Calu3 (cell line): ENCODE results near the gene UAP1. TPM values are rescaled to one million over a fixed set of nuclear protein-coding genes. Genes with fewer than 3 reads are reported as not detected.

ENCODE experiments used
- BruUV-seq: library from RNA; stranded (reverse); fragments of 400-500 nt; replicated peaks from 2 replicates; lab custom pipeline; 2021; lab: Mats Ljungman, UMichigan
- CTCF ChIA-PET: fragments of 300-600 bp; sonication (Branson Sonifier 250); formaldehyde crosslinking; loops from one replicate; lab custom pipeline; 2022; ENCODE audit warnings: antibody characterized with exemption; lab: Charles Lee
- DNase-seq: peaks from one replicate; pipeline ENCODE4 v3.0.0; 2022
- H3K27ac Mint-ChIP-seq: one replicate; pipeline ENCODE4 v1.8.0; 2022; ENCODE audit warnings: mixed read lengths; ENCODE audit not compliant: unreplicated experiment
- H3K27me3 Mint-ChIP-seq: one replicate; pipeline ENCODE4 v1.8.0; 2022; ENCODE audit warnings: mixed read lengths; ENCODE audit not compliant: unreplicated experiment
- H3K36me3 Mint-ChIP-seq: one replicate; pipeline ENCODE4 v1.8.0; 2022; ENCODE audit warnings: mild to moderate bottlenecking, moderate library complexity, mixed read lengths; ENCODE audit not compliant: insufficient read depth, unreplicated experiment
- H3K4me1 Mint-ChIP-seq: one replicate; pipeline ENCODE4 v1.8.0; 2022; ENCODE audit warnings: mild to moderate bottlenecking, low read depth, mixed read lengths; ENCODE audit not compliant: unreplicated experiment
- H3K4me3 Mint-ChIP-seq: one replicate; pipeline ENCODE4 v1.8.0; 2022; ENCODE audit warnings: mild to moderate bottlenecking, low read depth, moderate library complexity, mixed read lengths; ENCODE audit not compliant: unreplicated experiment
- H3K9me3 Mint-ChIP-seq: one replicate; pipeline ENCODE4 v1.8.0; 2022; ENCODE audit warnings: low read depth, mixed read lengths; ENCODE audit not compliant: unreplicated experiment
- intact Hi-C: fragments of 100-400 bp; cut with micrococcal nuclease; formaldehyde crosslinking; loops from one replicate; pipeline ENCODE4 v1.10.0; 2022; ENCODE audit not compliant: unreplicated experiment
- total RNA-seq: library from RNA; stranded (reverse); gene quantifications from 2 replicates; pipeline ENCODE4 v1.2.3, GENCODE V29; 2022
- TF ChIP-seq, protein P1 (sequence below): fragments of 200-600 bp; IDR thresholded peaks from one replicate; pipeline ENCODE4 v1.8.0; 2022; ENCODE audit warnings: antibody characterized with exemption; ENCODE audit not compliant: unreplicated experiment

Gene UAP1
- total RNA-seq, 1 experiment from 2014 or later = 47.2 TPM

DNA sequence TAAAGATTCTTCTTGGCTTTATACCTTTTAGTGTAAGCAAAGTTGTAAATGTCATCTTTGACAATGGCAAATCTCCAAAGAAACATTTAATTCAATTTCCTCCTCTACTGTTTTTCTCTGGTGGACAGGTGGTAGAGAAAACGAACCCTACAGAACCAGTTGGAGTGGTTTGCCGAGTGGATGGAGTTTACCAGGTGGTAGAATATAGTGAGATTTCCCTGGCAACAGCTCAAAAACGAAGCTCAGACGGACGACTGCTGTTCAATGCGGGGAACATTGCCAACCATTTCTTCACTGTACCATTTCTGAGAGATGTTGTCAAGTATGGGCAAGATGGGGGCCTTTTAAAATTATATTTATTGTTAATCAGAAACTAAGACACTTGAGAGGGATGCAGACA, 25.8 kb downstream of the UAP1 start:
- H3K4me3 Mint-ChIP-seq = no peak overlapping the region
- H3K36me3 Mint-ChIP-seq = peaks cover 20% of the 10 kb centered on the region
- TF ChIP-seq, protein P1, sequence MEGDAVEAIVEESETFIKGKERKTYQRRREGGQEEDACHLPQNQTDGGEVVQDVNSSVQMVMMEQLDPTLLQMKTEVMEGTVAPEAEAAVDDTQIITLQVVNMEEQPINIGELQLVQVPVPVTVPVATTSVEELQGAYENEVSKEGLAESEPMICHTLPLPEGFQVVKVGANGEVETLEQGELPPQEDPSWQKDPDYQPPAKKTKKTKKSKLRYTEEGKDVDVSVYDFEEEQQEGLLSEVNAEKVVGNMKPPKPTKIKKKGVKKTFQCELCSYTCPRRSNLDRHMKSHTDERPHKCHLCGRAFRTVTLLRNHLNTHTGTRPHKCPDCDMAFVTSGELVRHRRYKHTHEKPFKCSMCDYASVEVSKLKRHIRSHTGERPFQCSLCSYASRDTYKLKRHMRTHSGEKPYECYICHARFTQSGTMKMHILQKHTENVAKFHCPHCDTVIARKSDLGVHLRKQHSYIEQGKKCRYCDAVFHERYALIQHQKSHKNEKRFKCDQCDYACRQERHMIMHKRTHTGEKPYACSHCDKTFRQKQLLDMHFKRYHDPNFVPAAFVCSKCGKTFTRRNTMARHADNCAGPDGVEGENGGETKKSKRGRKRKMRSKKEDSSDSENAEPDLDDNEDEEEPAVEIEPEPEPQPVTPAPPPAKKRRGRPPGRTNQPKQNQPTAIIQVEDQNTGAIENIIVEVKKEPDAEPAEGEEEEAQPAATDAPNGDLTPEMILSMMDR = no peak
- intact Hi-C loops = no loop called here
- H3K27ac Mint-ChIP-seq = no peak overlapping the region
- H3K27me3 Mint-ChIP-seq = no peaks in the 10 kb centered on the region
- CTCF ChIA-PET = no interaction called here
- H3K4me1 Mint-ChIP-seq = no peaks in the 10 kb centered on the region
- peak; percentile 45 for DNase-seq
- BruUV-seq = no TSS peak
- no peaks in the 10 kb centered on the region for H3K9me3 Mint-ChIP-seq

DNA sequence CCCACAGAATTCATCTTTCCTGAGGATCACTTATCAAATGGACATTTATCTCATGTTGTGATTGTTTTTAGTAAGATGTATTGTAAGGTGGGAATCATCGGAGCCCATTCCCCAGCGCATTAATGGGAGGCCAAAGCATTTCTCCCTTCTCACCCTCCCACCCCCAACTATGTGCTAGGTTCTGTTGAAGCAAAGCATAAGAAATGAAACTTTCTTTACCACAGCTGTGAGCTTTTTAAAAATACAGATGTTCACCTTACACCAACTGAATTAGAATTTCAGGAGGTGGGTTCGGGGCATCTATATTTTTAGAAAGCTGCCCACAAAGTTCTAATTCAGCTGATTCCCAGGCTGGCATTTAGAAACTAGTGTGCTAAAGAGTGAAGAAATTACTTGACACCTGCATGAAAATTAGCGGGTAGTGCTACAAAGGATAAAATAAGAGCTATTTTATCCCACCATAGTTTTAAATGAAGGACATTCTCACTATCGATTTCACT, 26.3 kb downstream of the UAP1 start:
- no TSS peak for BruUV-seq
- intact Hi-C loops = no loop called here
- Mint-ChIP-seq H3K36me3 (peaks cover 20% of the 10 kb centered on the region), H3K9me3 (no peaks in the 10 kb centered on the region), H3K4me1 (no peaks in the 10 kb centered on the region), H3K27ac (no peak overlapping the region), H3K27me3 (no peaks in the 10 kb centered on the region), H3K4me3 (no peak overlapping the region)
- CTCF ChIA-PET = no interaction called here
- TF ChIP-seq, protein P1 = no peak
- DNase-seq = no peak

DNA sequence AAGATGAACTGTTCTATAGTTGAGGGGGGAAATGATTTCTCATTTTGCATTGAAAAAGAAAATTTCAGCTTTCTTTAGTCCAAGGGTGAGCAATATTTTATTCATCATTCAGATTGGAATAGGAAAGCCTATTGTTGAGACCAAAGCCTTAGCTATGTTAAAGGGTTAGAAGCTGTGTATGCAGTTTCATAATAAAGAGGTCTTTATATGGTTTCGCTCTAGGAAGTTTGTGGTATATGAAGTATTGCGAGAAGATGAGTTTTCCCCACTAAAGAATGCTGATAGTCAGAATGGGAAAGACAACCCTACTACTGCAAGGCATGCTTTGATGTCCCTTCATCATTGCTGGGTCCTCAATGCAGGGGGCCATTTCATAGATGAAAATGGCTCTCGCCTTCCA, 28.6 kb downstream of the UAP1 start:
- CTCF ChIA-PET = no interaction called here
- TF ChIP-seq, protein P1 = no peak
- Mint-ChIP-seq H3K27me3 (no peaks in the 10 kb centered on the region), H3K27ac (no peak overlapping the region), H3K4me1 (no peaks in the 10 kb centered on the region), H3K4me3 (no peak overlapping the region), H3K36me3 (peaks cover 20% of the 10 kb centered on the region), H3K9me3 (no peaks in the 10 kb centered on the region)
- DNase-seq = no peak
- intact Hi-C loops = no loop called here
- BruUV-seq = no TSS peak

DNA sequence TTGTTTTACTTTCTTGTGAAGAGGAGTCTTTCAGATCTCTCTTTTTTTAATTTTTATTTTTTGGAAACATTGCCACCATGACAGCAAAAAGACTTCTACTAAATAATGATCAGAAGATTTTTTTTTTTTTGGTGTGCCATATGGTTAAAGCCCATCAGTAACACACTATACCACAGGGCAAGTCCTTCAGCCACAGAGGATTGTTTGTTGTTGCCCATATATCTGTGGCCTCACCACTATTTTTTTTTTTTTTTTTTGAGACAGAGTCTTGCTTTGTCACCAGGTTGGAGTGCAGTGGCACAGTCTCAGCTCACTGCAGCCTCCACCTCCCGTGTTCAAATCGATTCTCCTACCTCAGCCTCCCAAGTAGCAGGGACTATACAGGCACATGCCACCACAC, 29.2 kb downstream of the UAP1 start:
- no peak overlapping the region for H3K4me3 Mint-ChIP-seq
- no peak for DNase-seq
- no peaks in the 10 kb centered on the region for H3K4me1 Mint-ChIP-seq
- intact Hi-C loops = no loop called here
- peaks cover 20% of the 10 kb centered on the region for H3K36me3 Mint-ChIP-seq
- no TSS peak for BruUV-seq
- TF ChIP-seq, protein P1 = no peak
- CTCF ChIA-PET = no interaction called here
- H3K27me3 Mint-ChIP-seq = no peaks in the 10 kb centered on the region
- H3K27ac Mint-ChIP-seq = no peak overlapping the region
- no peaks in the 10 kb centered on the region for H3K9me3 Mint-ChIP-seq
